SIG-M5 (cell line): ENCODE data around the gene SNW1.
"Not testable (repeated sequence)": the region's sequence is repeated elsewhere in the genome, so short reads cannot be mapped to it uniquely, and the experiment has no call there.

Experiments
- DNase-seq: peaks from one replicate; lab custom pipeline; 2025; lab: John Stamatoyannopoulos, UW

The SNW1 gene

GRCh38 chr14:77760381-77761204, at the start of gene SNW1:
Gene SNW1, minus strand, starts transcription at chr14:77761156. Its CDS starts 29 bp downstream, at chr14:77761127.
- no peak for DNase-seq

DNA sequence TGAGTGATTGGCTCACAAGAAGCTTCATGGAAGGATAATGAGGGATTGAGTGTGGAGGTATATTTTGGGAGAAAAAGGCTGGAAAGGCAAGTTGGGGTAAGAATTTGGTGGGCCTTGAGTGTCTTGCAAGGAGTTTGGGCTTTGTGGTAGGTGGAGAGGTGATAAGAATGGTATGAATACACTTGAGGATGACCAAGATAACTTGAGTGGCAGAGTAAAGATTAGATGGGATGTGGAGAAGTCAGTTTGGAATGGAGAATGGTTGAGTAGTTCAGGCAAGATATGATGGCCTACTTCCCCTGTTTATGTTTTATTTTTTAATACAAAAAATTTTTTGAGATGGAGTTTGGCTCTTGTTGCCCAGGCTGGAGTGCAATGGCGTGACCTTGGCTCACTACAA, 48.1 kb upstream of the SNW1 start:
- DNase-seq = no peak

- no peak for DNase-seq
These were observed 47.3 kb upstream of the SNW1 start for GRCh38 chr14:77808250-77808649.

- no peak for DNase-seq
These were observed 44.8 kb upstream of the SNW1 start for GRCh38 chr14:77805706-77806105.

DNA sequence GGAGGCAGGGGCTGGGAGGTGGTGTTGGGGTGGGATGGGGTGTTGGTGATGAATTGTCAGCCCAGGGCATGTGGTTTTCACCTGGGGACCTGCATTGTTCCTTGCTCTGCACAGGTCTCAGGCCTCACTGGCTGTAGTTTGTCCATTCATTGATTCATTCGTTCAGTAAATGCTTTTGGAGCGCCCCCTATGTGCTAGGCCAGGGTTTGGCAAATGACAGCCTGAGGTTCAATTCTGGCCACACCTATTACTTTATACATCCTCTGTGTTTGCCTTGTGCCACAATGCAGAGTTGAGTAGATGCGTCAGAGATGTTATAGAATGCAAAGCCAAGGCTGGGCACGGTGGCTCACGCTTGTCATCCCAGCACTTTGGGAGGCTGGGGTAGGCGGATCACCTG, 43.6 kb upstream of the SNW1 start:
- no peak for DNase-seq

DNA sequence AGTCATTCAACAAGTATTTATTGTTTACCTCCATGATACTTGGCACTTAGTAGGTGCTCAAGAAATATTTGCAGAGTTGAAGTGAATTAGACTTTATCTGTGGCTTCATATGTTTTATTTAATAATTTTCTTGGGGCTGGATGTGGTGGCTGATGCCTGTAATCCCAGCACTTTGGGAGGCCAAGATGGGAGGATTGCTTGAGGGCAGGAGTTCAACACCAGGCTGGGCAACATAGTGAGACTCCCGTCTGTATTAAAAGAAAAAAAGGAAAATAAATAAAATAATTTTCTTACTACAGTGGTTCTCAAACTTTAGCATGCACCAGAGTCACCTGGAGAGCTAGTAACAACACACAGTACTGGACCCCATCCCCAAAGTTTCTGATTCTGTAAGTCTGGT, 39.9 kb upstream of the SNW1 start:
- DNase-seq = no peak

DNA sequence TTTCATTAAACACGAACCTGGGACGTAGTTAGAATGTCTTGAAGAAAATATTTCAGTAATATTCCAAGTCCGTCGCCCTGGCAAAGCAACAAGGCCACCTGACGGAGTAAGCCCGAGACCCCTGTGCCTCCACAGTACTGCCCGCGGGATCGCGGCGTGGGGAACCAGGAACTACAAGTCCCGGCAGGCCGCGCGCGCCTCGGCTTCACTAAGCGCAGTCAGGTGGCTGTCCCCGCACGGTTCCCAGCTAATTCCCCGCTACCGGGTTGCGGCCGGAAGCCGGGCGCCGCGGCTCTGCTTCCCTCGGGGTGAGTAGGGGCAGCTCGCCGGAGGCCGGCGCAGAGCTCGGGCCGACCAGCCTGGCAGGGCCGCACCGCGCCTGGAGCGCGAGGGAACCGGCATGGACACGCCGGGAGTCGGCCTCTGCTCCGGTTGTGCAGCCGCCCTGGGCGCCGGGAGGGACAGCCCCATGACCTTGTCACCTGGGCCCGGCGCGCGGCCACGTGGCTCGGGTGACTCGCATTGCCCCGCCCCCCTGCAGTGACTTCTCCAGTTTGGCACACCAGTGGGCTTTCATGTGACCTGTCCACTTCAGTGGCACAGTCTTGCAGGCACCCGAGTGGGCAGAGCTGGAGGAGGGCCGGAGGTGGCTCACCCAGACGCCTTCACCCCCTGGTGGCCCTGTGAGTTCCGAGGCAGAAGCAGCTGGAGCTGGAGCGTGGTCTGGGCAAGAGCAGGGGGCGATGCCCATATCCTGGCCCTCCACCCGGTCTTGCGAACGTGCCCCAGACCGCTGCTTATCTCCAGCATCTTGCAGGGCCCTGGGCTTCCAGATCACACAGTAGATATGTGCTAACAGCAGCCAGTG, 39.1 kb upstream of the SNW1 start, which contains the start of gene ADCK1:
ADCK1 (plus strand) TSS at position 247 of the 868 bp plus-strand sequence. CDS start 18,870 bp downstream, outside the sequence.
- peak; percentile 16 for DNase-seq

DNA sequence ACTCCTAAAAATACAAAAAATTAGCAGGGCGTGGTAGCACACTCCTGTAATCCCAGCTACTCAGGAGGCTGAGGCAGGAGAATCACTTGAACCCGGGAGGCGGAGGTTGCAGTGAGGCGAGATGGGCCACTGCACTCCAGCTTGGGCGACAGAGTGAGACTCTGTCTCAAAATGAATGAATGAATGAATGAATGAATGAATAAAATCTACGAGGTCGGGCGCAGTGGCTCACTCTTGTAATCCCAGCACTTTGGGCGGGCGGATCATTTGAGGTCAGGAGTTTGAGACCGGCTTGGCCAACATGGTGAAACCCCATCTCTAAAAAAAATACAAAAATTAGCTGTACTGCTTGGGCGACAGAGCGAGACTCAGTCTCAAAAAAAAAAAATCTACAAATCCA, 38.5 kb upstream of the SNW1 start:
- DNase-seq = not testable (repeated sequence)

- no peak for DNase-seq
These were observed 33.4 kb upstream of the SNW1 start for GRCh38 chr14:77794357-77794756.

DNA sequence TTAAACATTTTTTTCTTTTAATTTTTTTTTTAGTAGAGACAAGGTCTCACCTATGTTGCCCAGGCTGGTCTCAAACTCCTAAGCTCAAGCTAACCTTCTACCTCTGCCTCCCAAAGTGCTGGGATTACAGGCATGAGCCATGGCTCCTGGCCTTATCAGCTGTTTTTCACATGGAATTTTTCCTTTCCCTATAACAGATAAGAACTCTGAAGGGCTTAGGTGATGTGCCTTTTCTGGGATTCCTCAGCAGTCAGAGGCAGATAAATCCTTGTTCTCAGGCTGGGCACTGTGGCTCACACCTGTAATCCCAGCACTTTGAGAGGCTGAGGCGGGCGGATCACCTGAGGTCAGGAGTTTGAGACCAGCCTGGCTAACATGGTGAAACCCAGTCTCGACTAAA, 32.3 kb upstream of the SNW1 start:
- DNase-seq = not testable (repeated sequence)

DNA sequence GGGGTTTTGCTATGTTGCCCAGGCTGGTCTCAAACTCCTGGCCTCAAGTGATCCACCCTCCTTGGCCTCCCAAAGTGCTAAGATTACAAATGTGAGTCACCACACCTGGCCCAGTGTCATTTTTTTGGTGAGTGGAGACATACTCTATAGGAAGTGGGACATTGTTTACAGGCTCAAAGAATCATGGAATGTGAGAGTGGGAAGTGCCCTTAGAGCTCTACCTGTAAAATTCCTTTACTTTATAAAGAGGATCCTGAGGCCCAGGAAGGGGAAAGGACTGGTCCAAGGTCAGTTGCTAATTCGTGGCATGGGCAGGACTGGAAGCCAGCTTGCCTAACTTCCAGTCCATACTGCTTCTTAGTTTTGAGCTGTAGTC, 30.3 kb upstream of the SNW1 start:
- no peak for DNase-seq

DNA sequence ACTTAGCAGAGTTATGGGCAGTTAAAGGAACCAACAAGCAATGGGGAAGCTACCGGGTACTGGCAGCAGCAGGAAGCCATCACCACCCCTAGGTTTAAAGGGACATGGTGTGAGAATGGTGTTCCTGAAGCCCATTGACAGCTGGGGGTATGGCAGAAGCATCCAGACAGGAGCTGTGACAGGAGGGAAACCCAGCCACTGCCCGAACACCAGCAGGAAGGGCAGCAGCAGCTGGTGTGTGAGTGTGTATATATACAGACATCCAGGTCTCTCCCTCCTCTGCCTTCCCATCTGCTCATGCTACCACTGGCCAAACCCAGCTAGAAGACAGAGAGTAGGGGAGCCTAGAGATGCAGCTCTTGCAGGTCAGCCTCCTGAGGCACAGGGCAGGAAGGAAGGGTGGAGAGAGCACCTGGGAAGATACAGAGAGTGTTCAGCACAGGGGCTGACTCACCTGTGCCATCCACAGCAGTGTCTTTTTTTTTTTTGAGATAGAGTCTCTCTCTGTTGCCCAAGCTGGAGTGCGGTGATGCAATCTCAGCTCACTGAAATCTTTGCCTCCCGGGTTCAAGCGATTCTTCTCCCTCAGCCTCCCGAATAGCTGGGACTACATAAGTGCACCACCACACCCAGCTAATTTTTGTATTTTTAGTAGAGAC, 29.7 kb upstream of the SNW1 start:
- DNase-seq = no peak

DNA sequence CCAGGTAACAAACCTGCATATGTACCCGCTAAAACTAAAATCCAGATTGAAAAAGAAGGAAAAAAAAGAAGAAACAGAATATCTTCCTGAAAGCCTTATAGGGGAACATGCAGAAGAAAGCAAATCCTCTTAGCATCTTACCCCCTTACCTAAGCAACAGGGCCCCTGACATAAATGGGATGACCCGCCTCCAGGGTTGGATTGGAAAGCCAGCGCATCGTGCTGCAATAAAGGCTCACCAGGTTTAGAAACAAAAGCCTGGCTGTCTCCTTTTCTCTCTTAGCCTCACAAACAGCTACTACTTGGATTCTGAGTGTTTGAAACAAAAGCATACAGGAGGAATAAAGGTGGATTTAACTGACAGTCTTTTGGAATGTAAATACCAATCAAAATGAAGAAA, 25.2 kb upstream of the SNW1 start:
- DNase-seq = no peak

GRCh38 chr14:77782202-77782601, 21.2 kb upstream of the SNW1 start:
- DNase-seq = no peak

- DNase-seq = not testable (repeated sequence)
These were observed 13.0 kb upstream of the SNW1 start for GRCh38 chr14:77773966-77774365.

- not testable (repeated sequence) for DNase-seq
These were observed 7.6 kb upstream of the SNW1 start for GRCh38 chr14:77768442-77769069.

DNA sequence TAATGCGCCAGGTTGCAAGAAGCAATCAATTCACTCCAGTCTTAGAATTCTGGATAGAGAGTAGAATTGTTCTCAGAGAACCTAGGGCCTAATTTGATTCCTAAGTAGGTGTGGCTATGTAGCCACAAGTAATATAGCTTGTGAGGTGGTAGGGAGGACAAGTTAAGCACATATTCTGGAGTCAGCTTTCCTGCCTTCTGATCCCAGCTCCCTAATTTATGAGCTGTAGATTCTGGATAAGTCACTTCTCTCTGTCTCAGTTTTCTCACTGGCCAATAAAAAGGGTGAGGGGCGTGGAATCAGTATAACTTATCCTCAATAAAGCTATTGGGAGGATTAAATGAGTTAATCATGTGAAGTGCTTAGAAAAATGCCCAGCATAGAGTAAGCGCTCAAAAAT, 3.0 kb upstream of the SNW1 start:
- no peak for DNase-seq

- DNase-seq = no peak
These were observed 2.4 kb upstream of the SNW1 start for GRCh38 chr14:77763316-77763715.

DNA sequence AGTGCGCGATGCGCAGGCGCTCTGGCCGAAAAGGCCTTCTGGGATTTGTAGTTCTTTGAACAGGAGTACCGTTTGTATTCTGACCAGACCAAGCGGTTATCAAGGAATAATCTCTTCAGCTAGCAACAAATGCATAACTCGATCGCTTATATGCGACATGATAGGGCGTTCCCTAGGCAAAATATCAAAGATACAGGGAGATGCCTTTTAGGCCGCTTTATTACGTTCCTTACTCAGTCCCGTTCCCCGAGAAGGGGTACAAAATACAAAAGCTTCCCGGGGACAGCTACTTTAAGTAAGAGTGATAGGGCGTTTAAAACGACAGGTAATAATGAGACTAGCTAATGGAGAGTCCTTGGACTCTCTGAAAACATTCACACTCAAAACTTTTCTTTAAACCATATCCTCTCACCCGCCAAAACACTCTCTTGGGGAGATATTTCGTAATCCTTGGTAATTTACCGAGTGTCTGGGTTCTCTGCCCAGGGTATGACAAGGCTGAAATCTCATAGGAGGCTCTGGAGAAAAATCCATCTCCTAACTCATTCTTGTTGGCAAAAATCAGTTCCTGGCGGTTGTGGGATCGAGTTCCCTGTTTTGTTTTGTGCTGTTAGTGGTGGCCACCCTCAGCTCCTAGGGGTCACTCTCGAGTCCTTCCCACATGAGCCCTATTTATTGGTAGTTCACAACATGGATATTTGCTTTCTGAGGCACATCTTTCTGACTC, 412 bp upstream of the SNW1 start:
- peak; percentile 75 for DNase-seq

DNA sequence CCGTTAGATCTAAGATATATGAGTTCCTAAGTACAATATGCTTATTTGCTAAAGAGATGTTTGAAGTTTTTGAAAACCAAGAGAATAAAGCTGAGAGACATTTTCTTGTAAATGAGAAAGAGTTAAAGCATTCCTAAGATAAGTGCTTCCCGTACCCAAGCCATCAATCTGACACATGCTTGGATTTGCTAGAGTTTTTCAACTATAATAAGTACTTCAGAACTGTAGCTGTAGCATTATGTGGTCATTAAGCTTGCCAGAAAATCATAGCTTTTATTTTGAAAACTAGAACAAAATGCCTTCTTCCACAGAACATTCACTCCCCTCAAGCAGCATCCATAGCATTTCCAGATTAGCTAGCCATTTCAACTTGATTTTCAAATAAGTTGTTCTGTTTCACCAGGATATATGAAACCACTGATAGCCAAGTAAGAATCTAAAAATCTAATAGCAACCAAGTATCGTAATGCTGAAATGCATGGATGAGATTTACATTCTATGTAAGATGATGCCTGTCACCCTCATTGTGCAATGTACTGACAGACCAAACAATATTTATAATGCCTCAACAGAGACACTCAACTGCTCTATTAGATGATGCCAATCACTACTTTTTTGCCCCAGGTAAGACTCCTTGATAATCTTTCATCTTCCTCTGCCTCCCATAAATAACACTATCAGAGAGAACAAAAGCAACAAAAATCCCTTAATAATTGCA, 8.0 kb downstream of the SNW1 start:
- no peak for DNase-seq

- no peak for DNase-seq
These were observed 8.7 kb downstream of the SNW1 start for GRCh38 chr14:77752266-77752665.
